Cerebellar nuclear complex (tissue), 1 donor: ENCODE measurements around the gene FRMD4A.

Source experiments
- DNase-seq, 2 experiments: peaks; one replicate each; lab custom pipeline; 2025; lab: John Stamatoyannopoulos, UW

The FRMD4A gene

GRCh38 chr10:13614530-13615332 is 716.0 kb downstream of the FRMD4A start:
- DNase-seq: no peak

GRCh38 chr10:13613519-13613918 is 717.2 kb downstream of the FRMD4A start:
- DNase-seq: no peak

- DNase-seq: no peak
Observed at GRCh38 chr10:13612654-13613373, 717.9 kb downstream of the FRMD4A start.

- no peak for DNase-seq
Observed at GRCh38 chr10:13608246-13608853, 722.4 kb downstream of the FRMD4A start.

DNA sequence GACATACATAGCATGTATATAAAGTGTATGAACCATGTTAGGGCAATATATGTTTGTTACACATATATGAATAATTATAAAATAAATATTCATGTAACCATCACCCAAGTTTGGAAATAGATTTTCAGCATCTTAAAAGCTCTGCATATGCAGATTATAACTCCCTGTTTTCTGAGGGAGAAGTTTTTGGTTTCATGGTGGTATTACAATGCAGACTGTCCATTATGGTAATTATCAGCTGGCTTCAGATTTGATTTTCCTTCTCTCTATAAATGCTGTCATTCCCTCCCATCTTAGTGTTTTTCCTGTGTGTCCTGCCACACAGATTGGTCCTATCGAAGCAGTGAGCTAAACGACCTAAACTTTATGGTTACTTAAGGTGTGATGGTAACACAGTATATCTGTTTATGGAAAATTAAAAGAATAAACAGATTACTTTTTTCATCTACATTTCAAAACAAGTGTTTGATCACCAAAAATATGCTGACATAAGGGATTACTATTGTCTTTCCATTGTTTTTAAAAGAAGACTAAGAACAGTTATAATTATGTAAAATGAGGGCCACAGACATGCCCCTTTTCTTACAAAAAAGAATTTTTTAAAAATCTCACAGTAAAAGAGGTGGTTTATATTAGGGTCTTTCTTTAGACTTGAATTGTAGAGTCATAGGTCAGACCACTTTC is 726.2 kb downstream of the FRMD4A start:
- no peak for DNase-seq

GRCh38 chr10:13597909-13598308 is 732.8 kb downstream of the FRMD4A start:
- no peak for DNase-seq

DNA sequence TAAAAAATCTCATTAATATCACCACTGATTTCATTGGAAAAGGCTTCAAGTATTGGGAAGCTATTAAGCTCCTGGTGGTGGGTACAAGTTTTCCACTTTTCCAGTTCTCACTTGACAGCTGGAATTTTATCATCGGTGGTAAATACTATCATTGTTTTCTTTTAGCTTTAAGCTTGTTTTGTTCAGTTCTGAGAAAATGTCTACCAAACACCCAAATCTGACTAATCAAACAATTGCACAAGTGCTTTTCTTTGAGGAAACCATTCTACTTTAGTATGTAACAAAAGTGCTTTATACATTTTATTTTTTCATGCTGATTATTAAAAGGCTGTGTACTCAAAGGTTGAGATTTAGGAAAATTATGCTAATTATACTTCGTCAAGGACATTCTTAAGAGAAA is 736.1 kb downstream of the FRMD4A start:
- no peak for DNase-seq
